Measurements from ENCODE around the gene SLFN11.
"Not testable (repeated sequence)": the region's sequence is repeated elsewhere in the genome, so short reads cannot be mapped to it uniquely, and the experiment has no call there.

Gene SLFN11

DNA sequence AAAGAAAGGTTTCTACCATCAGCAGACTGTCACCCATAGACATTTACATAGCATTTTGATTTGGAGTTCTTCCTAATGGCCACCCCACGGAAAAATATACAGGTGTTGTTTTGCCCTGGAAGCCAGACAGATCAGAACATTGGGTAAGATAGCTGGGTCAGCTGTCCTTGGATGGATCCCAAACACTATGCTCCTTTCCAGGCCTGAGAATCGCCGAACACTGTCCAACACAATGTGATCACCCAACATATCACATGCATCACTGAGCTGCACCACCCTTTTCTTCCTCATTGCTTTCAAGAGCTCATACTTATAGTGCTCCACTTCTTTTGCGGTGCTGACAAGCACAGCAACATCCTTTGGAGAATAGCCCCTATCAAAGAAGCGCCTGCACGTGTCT lies 21.1 kb downstream of the SLFN11 start:
- DNase-seq = no peak

DNA sequence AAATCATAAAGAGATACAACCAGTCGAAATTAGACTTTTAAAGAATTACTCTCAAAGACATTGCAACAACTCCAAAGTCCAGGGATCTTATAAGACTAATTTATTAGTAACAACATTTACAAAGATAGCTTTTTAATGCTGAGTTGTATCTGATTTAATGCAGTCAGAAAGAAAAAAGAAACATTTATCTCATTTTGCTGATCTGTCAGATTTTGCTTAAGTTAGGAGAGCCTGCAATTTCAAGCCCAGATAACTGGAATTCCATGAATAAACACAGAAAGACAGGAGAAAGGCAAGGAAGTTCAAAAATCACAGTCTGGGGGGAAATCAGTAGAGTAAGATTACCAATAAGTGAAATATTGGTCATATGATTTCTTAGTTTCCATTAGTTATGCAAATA lies 22.9 kb downstream of the SLFN11 start:
- no peak for DNase-seq

DNA sequence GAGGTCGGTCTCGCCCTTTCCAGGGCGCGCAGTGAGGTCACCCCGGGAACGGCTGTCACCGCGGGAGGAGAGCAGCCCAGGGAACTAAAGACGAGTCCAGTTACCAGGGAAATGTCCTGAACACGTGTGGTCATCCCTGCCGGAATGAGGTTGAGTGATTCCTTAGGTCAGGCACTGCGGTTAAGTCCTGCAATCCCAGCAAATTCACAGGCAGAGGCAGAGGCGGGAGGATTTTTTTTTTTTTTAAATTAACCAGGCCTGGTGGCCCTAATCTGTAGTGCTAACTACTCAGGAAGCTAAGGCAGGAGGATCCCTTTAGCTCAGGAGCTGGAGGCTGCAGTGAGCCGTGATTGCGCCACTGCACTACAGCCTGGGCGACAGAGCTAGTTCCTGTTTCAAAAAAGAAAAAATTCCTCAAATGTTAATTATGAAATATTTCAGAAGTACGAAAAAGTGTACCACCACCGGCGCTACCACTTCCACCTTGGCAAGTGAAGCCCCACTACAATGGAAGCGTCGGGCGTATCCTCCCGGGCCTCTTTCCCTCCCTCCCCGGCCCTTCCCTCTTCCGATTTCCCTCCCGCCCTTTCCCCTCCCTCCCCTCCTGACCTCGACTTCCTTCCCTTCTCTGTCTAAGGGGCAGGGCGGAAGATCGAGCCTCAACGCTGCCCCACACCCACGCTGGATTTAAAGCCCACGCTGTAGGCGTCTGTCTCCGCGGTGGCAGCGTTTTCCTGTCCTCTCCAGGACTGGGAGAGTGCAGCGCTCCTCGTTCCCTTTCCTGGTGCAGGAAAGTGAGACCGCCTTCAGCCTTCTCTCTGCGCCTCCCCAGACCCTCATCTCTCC lies 27.3 kb downstream of the SLFN11 start:
- DNase-seq = no peak

DNA sequence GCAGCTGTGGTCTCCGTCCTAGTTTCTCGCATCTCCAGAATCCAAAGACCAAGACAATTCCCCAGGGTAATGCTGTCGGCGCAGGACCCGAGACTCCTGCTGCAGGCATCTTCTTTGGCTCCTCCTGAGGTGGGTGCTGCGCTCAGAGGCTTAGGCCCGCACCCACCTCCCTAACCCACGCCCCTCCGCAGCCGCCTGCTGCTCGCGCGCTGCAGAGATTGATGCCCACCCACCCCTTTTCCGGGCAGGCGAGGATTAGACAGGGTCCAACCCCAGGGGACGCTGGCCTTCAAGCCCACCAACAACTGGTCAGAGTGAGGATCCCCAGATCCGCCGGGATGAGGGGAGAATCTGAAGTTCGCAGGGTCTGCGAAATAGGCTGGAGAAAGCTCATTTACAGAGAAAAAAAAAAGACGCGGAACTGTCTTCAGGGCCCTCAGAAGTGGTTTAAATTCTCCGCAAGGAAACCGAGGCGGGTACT lies 27.9 kb downstream of the SLFN11 start:
- no peak for DNase-seq

DNA sequence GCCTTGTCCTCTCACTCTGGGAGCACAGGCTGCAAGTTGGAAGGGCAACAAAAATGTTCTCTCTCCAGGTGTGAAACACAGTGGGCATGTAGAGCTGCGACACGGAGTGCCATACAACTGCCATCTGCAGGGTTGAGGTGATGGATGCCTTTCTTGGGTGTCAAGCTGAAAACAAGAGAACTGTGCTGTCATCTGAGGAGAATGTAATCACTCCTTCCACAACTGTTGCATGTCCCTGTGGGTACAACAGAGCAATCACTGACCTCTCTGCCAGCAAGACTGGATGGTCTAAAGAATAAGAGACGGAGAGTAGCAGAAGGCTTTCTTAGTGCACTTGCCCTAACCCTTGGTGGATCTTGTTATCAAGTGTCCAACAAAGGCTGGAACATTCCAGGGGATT lies 29.2 kb downstream of the SLFN11 start:
- no peak for DNase-seq

- DNase-seq = no peak
These were observed 31.1 kb downstream of the SLFN11 start for GRCh38 chr17:35342276-35342675.

DNA sequence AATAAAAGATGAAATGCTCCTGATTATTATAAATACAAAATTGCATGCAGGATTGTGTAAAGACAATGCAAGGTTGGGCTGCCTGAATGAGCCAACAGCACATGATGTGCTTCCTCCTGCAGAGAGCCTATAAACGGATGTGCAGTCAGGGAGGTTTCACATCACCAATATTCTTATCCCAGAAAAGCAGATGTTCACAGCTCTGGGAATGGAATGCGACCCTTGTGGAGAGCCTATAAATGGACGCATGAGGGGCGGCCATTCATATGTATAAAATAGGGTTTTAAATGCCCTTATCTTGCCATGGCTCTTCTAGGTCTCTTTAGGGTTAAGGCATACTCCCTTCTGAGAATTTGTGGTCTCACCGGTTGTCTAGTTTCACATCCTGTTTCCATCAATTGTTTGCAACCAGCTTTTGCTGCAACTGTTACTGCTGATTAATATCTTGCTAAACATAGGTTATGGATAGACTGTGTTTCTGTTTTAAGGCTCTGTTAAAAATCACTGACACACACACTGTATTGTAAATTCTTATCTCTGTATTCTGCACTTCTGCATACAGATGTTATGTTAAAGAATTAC lies 31.9 kb downstream of the SLFN11 start:
- DNase-seq = no peak

- DNase-seq = no peak
These were observed 35.2 kb downstream of the SLFN11 start for GRCh38 chr17:35338230-35338629.

- no peak for DNase-seq
These were observed 36.1 kb downstream of the SLFN11 start for GRCh38 chr17:35337364-35337763.

DNA sequence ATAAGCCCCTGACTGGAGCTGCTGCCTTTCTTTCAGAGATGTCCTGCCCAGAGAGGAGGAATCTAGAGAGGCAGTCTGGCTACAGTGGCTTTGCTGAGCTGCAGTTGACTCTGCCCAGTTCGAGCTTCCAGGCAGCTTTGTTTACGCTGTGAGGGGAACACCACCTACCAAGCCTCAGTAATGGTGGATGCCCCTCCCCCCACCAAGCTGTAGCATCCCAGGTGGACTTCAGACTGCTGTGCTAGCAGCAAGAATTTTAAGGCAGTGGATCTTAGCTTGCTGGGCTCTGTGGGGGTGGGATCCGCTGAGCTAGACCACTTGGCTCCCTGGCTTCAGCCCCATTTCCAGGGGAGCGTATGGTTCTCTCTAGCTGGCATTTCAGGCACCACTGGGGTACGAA lies 39.8 kb downstream of the SLFN11 start:
- not testable (repeated sequence) for DNase-seq

DNA sequence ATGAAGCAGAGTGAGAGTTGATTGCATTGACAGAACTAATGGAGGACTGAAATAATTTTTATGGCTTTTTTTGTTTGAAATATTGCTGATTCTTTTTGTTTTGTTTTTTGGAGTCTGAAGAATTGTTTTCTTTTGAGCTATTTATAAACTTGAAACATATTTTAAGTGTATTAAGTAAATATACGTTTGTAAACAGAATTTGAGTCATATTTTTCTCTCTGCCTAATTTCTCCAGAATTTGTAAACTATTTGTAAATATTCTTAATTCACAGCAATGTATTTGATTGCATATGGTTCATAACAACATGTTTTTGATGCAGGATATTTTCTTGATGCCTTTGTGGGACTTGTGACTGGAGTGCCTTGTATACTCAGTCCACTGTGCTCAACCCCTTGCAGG lies 50.7 kb downstream of the SLFN11 start:
- no peak for DNase-seq

DNA sequence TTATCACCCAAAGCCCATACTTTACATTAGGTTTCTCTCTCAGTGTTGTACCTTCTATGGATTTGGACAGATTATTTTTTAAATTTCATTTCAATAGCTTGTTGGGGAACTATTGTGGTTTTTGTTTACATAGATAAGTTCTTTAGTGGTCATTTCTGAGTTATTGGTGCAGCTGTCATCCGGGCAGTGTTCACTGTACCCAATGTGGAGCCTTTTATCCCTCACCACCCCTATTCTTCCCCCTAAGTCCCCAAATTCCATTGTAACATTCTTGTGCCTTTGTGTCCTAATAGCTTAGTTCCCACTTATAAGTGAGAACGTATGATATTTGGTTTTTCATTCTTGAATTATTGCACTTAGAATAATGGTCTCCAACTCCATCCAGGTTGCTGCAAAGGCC lies 57.5 kb downstream of the SLFN11 start:
- no peak for DNase-seq

- DNase-seq = no peak
These were observed 58.1 kb downstream of the SLFN11 start for GRCh38 chr17:35315283-35315682.

DNA sequence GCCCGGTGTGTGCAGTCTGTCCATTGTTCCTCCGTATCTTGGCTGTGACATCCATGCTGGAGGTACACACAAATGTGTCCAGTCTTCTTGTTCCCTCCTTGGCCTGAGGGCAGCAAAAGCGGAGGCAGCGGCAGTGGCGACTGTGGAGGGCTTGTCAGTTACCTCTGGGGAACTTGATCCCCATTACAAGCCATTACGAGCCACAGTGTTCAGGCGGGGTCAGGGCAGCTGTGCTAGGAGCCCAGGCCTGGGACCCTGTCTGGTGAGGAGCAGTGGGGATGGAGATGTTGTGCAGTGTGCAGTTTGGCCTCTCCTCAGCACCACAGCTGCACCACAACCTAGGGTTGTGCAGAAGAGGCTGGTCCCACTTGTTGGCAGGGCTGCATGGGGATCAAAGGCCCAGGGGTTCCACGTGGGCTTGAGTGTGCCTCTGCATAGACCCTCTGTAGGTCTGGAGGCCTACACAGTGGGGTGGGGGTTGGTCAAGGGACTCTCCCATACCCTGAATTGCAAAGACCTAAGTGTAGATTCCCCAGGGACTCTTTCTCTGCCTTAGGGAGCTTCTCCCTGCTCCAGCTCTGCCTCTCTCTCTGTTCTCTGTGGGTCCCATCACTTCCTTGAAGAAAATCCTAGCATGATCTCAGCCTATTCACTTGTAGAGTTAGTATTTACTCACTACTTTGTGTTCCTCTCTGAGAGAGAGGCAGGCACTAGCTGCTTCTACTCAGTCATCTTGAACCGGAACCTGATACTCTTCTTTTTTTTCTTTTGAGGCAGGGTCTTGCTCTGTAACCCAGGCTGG lies 58.8 kb downstream of the SLFN11 start:
- DNase-seq = no peak

DNA sequence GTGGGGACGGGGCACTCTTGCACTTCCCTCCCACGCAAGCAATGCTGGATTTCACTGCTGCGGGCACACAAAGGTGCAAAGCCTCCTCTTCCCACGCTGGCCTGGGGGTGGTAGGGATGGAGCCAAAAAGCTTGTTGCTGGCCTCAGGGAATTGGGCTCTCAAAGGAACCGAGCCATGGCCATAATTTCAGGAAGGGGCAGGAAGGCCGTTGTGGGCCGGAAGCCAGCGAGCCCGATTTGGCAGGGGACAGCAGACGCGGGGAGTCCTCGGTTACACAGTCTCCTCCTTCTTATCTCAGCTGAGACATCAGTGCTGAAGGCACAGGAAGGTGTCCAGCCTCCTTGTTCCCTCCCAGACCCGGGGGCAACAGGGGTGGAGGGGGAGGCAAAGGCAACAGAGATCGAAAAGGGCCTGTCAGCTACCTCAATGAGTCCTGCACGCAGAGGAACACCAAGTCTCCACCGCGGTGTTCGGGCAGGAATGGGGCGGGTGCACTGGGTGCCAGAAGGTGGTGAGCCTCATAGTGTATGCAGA lies 59.5 kb downstream of the SLFN11 start:
- no peak for DNase-seq

DNA sequence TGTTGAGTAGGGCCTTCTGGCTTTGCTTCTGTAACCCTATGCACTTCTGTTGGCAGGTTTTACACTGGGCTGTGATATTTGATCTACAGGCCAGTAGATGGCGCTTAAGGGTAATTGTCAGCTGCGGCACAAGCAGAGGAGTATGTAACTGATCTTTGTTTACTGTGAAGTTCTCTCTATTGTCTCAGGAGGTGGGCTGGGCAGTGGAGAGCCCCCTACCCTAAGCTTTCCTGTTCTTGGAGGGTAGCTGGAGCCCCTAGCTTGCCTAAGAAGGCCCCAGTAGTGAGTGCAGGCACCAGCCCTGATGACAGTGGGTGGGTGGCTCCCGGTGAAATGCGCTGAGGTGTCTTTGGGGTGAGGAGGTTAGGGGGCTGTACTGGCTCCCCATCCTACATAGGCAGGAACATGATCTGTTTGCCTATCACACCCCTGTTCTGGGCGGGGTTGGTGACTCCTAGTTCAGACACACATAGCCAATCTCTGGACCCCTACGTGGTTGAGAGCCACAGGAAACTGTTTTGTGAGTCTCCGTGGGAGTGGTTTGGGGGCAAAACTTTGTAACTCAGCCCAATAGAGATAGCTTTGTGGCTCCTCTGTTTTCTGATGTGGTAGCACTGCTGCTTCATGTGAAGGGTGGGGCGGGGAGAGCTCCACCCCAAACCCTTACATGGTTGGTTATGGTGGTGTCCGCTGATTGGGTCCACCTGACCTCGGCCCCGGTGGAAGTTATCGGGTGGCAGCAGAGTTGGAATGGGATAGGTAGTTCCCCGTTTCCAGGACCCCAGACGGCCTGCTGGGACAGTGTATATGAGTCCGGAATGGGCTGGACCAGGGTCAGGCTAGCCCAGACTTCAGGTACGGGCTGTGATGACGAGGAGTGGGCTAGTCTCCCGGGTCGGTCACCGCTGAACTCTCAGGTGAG lies 60.4 kb downstream of the SLFN11 start:
- DNase-seq = no peak

- DNase-seq = no peak
These were observed 61.1 kb downstream of the SLFN11 start for GRCh38 chr17:35312346-35312745.

DNA sequence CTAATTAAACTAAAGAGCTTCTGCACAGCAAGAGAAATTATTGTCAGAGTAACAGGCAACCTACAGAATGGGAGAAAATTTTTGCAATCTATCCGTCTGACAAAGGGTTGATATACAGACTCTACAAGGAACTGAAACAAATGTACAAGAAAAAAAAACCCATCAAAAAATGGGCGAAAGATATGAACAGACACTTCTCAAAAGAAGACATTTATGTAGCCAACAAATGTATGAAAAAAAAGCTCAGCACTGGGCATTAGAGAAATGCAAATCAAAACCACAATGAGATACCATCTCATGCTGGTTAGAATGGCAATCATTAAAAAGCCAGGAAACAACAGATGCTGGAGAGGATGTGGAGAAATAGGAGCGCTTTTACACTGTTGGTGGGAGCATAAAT lies 64.1 kb downstream of the SLFN11 start:
- DNase-seq = not testable (repeated sequence)

Measured in NCI-H510A (cell line).